Fibroblast of lung (primary cell): ENCODE measurements around the gene KCNA3. TPM values are rescaled to one million over a fixed set of nuclear protein-coding genes. Genes with fewer than 3 reads are reported as not detected.

Experiments used
- DNase-seq, 2 donors: peaks; one replicate each; pipeline versions ENCODE4 v3.0.0 to v3.0.0-alpha.2; 2010; ENCODE audit warnings: low read depth in 2 of 2
- H2AFZ ChIP-seq: 2 replicates; pipeline ENCODE4 v1.5.1; 2012; ENCODE audit warnings: low read length, control low read depth, inconsistent platforms
- H3K27ac ChIP-seq: 2 replicates; pipeline ENCODE4 v1.5.1; 2011; ENCODE audit warnings: low read length, control low read depth; ENCODE audit not compliant: insufficient read depth
- H3K27me3 ChIP-seq: 2 replicates; pipeline ENCODE4 v1.5.1; 2011; ENCODE audit warnings: mild to moderate bottlenecking, low read length; ENCODE audit not compliant: control insufficient read depth, insufficient read depth
- H3K36me3 ChIP-seq: 2 replicates; pipeline ENCODE4 v1.5.1; 2011; ENCODE audit warnings: low read length; ENCODE audit not compliant: control insufficient read depth, insufficient read depth
- H3K4me1 ChIP-seq: 2 replicates; pipeline ENCODE4 v1.5.1; 2011; ENCODE audit warnings: low read length; ENCODE audit not compliant: control insufficient read depth, insufficient read depth; ENCODE audit errors: extremely low read depth
- H3K4me2 ChIP-seq: 2 replicates; pipeline ENCODE4 v1.5.1; 2011; ENCODE audit warnings: low read length, control low read depth; ENCODE audit not compliant: insufficient read depth; ENCODE audit errors: extremely low read depth
- H3K4me3 ChIP-seq, 4 experiments: fragments of 200-600 bp in 1 of 4; sonication (generic) in 1 of 4; replicated peaks in 1 of 4; 2 replicates each; pipeline ENCODE4 v1.5.1; 2011 to 2016; ENCODE audit warnings: low read length in 4 of 4, low read depth in 3 of 4, mild to moderate bottlenecking in 3 of 4, control low read depth in 2 of 4, inconsistent platforms in 1 of 4, mixed read lengths in 1 of 4; ENCODE audit not compliant: insufficient read depth in 1 of 4; ENCODE audit errors: control extremely low read depth in 1 of 4
- H3K79me2 ChIP-seq: 2 replicates; pipeline ENCODE4 v1.5.1; 2012; ENCODE audit warnings: mild to moderate bottlenecking, low read length, inconsistent platforms; ENCODE audit not compliant: control insufficient read depth, insufficient read depth
- H3K9ac ChIP-seq: 2 replicates; pipeline ENCODE4 v1.5.1; 2011; ENCODE audit warnings: mild to moderate bottlenecking, low read length, control low read depth; ENCODE audit not compliant: insufficient read depth
- H3K9me3 ChIP-seq: 2 replicates; pipeline ENCODE4 v1.5.1; 2012; ENCODE audit warnings: low read depth, low read length; ENCODE audit not compliant: control insufficient read depth, insufficient read depth
- H4K20me1 ChIP-seq: 2 replicates; pipeline ENCODE4 v1.5.1; 2011; ENCODE audit warnings: low read length; ENCODE audit not compliant: control insufficient read depth, insufficient read depth; ENCODE audit errors: extremely low read depth
- EZH2 ChIP-seq: IDR thresholded peaks from 2 replicates; pipeline ENCODE4 v1.5.1; 2012; ENCODE audit warnings: low read length, control low read depth, mild to moderate bottlenecking; ENCODE audit errors: missing control alignments
- polyA plus RNA-seq, 2 donors: library from polyadenylated mRNA; depleted of rRNA in 1 of 2; stranded (reverse) in 1 of 2; unstranded in 1 of 2; fragments of >200 nt; gene quantifications; 2 replicates each; pipeline ENCODE4 v1.2.1, GENCODE V29; 2011 to 2012; ENCODE audit warnings: missing spikeins in 1 of 2
- total RNA-seq: library from RNA; depleted of rRNA; stranded (reverse); fragments of >200 nt; gene quantifications from 2 replicates; pipeline ENCODE4 v1.2.1, GENCODE V29; 2014
- TF ChIP-seq, protein P1 (sequence below), 2 donors: IDR thresholded peaks in 1 of 2; conservative IDR thresholded peaks in 1 of 2; 1 replicate in 1 of 2; 2 replicates in 1 of 2; pipeline ENCODE4 v1.5.1; 2011 to 2012; ENCODE audit warnings: low read length in 2 of 2, control low read depth in 1 of 2, inconsistent platforms in 1 of 2, low read depth in 1 of 2, mild to moderate bottlenecking in 1 of 2

KCNA3 gene
- total and polyA plus RNA-seq, 2 donors (not counting 1 experiment from before 2014, with no cell fraction given): 2.7 to 5.6 TPM

DNA sequence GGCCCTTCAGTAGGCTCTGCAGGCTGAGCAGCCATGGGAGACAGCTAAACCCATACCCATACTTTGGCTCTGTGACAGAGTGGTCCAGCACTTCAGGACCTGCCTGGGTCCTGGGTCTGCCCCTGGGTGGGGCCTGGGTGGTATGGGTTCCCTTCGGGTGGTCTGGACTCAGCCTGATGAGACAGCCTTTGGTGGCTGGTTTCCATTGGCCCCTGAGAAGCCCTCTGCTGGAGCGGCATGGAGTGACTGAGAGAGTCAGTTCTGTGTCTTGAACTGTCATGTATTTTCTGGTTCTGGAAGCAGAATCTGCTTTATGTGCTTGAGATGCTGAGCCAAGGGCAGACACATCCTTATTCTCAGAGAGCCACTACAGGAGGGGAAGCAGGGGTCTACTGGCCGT is 37.3 kb downstream of the KCNA3 start:
- Histone ChIP-seq H3K36me3 (no peaks in the 10 kb centered on the region), H3K4me3 (no peak overlapping the region), H2AFZ (no peak overlapping the region), H3K27me3 (no peaks in the 10 kb centered on the region), H3K9ac (no peak overlapping the region), H3K79me2 (no peaks in the 10 kb centered on the region), H3K27ac (no peak overlapping the region), H3K4me2 (no peak overlapping the region), H3K9me3 (no peaks in the 10 kb centered on the region), H4K20me1 (no peaks in the 10 kb centered on the region), H3K4me1 (peaks cover 9% of the 10 kb centered on the region)
- TF ChIP-seq EZH2: no peak
- TF ChIP-seq, protein P1, sequence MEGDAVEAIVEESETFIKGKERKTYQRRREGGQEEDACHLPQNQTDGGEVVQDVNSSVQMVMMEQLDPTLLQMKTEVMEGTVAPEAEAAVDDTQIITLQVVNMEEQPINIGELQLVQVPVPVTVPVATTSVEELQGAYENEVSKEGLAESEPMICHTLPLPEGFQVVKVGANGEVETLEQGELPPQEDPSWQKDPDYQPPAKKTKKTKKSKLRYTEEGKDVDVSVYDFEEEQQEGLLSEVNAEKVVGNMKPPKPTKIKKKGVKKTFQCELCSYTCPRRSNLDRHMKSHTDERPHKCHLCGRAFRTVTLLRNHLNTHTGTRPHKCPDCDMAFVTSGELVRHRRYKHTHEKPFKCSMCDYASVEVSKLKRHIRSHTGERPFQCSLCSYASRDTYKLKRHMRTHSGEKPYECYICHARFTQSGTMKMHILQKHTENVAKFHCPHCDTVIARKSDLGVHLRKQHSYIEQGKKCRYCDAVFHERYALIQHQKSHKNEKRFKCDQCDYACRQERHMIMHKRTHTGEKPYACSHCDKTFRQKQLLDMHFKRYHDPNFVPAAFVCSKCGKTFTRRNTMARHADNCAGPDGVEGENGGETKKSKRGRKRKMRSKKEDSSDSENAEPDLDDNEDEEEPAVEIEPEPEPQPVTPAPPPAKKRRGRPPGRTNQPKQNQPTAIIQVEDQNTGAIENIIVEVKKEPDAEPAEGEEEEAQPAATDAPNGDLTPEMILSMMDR (conservative IDR thresholded peaks at IDR 0.05 in 1 of 2, IDR thresholded peaks at IDR 0.05 in 1 of 2; ENCODE audit: low read depth in 1 of 2, low read length in 2 of 2): no peak
- no peak for DNase-seq

DNA sequence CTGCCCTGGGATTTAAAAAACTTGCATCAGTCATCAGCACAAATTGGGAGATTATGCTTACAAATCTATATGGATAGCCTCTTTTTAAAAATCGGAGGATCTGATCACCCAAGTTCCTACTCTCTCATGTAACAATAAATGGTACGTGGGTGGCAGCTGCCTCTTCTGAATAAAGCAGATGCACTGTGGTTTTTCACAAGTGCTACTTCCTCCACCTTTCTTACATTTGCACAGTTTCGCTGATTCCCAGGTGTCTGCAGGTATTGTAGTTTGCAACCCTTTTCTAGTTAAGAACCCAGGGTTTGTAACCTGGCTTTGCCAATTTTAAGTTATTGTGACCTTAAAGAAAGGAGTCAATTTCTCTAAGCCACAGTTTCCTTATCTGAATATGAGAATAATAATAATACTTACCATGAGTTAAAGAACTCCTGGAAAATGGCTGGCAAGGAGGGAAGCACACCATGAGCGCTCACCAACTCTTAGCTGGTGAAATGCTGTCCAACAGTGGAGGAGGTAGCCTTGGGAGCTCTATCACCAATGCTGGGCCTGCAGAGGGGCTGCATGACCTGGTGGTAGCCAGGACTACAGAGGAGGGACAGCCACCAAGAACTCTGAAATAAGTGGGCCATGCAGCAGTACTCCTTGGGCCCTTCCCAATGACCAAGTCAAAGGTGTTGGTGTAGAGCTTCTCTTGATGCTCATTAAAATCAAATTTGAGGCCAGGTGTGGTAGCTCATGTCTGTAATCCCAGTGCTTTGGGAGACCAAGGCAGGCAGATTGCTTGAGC is 38.4 kb downstream of the KCNA3 start:
- Histone ChIP-seq H3K4me2 (no peak overlapping the region), H3K4me1 (peaks cover 9% of the 10 kb centered on the region), H3K27me3 (no peaks in the 10 kb centered on the region), H4K20me1 (no peaks in the 10 kb centered on the region), H3K27ac (no peak overlapping the region), H3K36me3 (no peaks in the 10 kb centered on the region), H3K4me3 (no peak overlapping the region), H2AFZ (no peak overlapping the region), H3K79me2 (no peaks in the 10 kb centered on the region), H3K9me3 (no peaks in the 10 kb centered on the region), H3K9ac (no peak overlapping the region)
- no peak for DNase-seq
- TF ChIP-seq EZH2: no peak
- TF ChIP-seq, protein P1 (conservative IDR thresholded peaks at IDR 0.05 in 1 of 2, IDR thresholded peaks at IDR 0.05 in 1 of 2; ENCODE audit: low read depth in 1 of 2, low read length in 2 of 2): no peak

DNA sequence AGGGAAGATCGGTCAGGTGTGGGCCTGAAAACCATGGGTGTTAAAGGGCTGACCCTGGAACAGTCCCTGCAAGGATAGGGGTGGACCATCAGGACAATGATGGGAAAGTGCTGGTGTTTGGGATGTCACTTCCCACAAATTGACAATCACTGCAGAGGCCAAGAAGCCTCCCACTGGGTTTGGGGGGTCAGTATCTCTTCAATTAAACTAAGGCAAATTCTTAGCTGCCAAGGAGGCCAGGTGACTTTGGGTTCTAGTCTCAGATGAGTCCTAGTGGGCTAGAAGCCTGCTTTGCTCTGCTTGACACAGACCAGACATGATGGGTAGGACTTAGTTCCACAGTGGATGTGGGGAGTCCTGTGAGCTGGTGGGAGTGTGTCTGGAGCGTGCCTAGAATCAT is 39.3 kb downstream of the KCNA3 start:
- no peak for TF ChIP-seq EZH2
- TF ChIP-seq, protein P1 (conservative IDR thresholded peaks at IDR 0.05 in 1 of 2, IDR thresholded peaks at IDR 0.05 in 1 of 2; ENCODE audit: low read depth in 1 of 2, low read length in 2 of 2): no peak
- H3K9me3 ChIP-seq: no peaks in the 10 kb centered on the region

More for the DNA sequence above, 39.3 kb downstream of the KCNA3 start:
- no peak overlapping the region for H3K4me3 ChIP-seq
- peaks cover 9% of the 10 kb centered on the region for H3K4me1 ChIP-seq
- no peak for DNase-seq
- no peaks in the 10 kb centered on the region for H4K20me1 ChIP-seq
- no peak overlapping the region for H2AFZ ChIP-seq
- no peak overlapping the region for H3K9ac ChIP-seq
- no peak overlapping the region for H3K27ac ChIP-seq
- H3K79me2 ChIP-seq: no peaks in the 10 kb centered on the region
- H3K27me3 ChIP-seq: no peaks in the 10 kb centered on the region
- H3K4me2 ChIP-seq: no peak overlapping the region
- no peaks in the 10 kb centered on the region for H3K36me3 ChIP-seq
